T-helper 2 cell (primary cell): Measurements from ENCODE around the gene PLA2G4D.

ENCODE experiments used
- DNase-seq, 5 experiments: peaks; one replicate each; pipeline versions ENCODE4 v3.0.0 to v3.0.0-alpha.2; 2012 to 2022
- total RNA-seq, 2 donors: gene quantifications; one replicate each; lab custom pipeline; 2026; lab: John Stamatoyannopoulos, UW

The PLA2G4D gene
- 0 to 0.31 reads per million in 2 donors for total RNA-seq

DNA sequence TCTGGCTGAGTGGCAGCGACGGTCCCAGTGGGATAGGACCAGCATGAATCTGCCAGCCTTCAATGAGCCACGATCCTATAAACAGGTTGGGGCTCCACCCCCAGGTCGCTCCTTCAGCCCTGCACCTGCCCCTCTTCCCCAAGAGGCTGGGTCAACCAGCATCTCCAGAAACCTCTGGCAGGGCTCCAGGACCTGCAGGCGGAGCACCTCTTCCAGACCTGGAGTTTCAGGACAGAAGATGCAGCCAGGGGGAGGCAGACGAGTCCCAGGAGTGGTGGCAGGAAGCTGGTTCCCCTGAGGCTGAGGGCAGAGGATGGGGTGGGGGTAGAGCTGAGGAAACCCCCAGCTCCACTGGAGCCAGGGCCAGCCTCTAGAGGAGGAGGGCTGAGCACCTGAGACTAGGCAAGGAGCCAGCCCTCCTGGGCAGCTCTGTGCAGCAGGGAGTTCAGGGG, at the start of gene PLA2G4D:
Gene PLA2G4D (minus strand): TSS at position 51 of the 452 bp plus-strand sequence. CDS start 103 bp downstream, outside the sequence.
- DNase-seq = no peak

DNA sequence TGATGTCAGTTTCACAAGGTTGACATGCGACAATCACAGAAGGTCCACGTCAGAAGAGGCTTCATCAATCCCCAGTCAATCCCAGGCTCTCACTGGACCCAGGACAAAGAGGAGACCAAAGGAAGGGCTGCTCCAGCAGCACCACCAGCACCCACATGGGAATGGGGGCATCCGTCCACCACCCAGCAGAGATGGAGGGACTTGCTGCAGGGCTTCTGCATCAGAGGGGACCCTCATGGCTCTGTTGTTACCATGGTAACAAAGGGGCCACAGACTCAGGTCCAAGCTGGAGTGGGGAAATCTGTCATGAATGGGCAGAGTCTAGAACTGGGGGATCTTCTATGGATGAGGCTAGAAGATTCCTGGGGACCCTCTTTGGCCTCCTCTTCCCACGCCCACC, 49.0 kb upstream of the PLA2G4D start:
- DNase-seq = no peak

DNA sequence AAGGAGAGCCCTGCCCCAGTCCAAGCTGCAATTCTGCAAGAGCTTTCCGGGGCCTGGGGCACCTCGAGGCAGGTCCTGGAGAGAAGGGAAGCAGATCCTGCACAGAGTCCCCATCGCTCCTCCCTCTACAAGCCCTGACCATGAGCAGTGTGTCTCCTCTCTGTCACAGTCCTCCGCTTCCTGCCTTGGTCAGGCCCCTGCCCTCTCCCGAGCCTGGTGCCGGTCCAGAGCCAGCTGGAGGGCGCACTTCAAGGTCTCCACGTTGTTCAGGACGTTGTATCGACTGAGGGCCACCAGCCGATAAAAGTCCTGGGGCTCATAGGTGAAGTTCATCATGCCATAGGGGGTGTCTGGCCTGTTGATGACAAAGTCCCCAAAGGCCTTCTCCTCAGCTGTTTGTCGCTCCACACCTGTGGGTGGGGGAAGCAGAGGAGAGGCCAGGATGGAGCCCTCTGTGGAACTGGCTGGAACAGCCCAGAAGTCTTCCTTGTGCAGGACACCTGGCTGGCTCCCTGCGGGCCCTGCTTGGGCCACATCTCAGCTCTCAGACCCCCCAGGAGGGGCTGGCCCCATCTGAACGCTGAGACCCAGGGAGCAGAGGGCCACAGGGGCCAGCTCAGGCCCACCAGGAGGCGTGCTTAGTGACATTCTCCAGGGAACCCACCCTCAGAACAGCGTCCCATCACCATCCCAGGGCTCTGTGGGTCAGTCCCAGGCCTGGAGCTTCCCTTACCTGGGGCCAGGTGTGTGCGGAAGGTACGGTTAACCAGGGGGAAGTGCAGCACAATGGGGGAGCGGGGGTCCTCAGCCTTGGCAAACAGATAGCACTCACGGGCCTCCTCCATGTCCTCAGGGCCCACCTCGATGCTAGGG, 47.7 kb upstream of the PLA2G4D start:
- no peak for DNase-seq

DNA sequence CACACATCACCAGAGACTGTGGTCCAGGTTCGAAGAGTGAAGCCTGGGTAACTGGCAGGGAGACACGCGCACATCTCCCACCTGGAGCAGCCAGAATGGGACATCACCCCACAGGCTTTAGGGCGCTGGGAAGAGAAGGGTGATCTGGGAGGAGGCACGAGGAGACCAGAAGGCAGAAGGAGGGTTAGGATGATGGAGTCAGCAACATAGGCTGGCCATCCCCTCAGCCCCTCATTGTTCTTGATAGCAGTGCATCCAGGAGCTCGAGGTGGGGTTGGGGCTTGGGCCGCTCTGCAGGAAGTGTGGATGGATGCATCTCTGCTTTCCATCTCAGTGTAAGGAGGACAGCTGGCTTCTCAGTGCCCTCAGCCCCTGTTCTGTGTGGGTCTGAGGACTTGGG, 46.9 kb upstream of the PLA2G4D start:
- DNase-seq = no peak

DNA sequence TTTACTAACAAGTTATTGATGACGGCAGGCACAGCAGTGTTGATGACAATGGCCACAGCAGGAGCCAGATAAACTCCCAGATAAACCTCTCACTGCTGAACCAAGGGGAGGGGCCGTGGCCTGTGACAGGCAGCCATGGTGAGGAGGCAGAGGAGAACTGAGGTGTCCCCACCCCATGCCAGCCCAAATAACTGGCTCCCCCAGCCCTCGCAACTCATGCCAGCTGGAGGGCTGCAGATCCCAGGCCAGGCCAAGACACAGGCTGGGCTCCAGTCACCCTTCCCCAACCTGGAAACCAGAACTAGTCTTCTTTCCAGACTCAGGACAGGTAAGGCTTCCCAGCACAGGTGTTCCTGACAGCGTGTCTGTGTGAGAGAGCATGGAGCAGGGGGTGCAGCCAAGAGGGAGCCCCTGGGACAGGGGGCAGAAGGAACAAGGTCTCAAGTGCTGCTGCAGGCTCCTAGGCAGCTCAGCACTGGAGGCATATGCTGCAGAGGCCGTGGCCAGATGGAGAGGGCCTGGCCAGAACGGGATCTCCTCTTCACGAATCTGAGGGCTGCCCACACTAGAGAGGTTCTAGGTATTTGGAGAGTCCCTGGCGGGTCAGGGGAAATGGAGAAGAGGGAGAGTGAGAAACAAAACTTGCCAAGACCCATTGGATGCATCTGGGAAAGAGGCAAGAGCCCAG, 46.2 kb upstream of the PLA2G4D start:
- no peak for DNase-seq

DNA sequence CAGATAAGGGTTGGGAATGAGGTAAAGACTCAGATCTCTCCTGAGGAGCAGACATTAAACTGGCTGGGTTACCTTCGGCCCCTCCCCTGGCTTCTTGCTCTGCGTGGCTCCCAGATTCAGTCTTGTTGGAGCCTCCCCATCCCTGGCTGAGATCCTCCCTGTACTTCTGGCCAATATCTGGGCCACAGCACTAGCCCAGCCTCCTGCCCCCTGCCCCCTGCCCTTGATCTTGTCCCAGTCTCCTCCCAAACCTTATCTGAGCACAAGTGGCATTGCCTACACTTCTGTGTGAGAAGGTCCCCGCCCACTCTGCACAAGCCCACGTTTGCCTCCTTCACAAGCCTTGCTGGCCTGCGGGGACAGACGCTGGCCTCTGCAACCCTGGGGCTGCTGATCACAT, 45.2 kb upstream of the PLA2G4D start:
- no peak for DNase-seq

GRCh38 chr15:42138968-42139386, 44.6 kb upstream of the PLA2G4D start:
- no peak for DNase-seq

DNA sequence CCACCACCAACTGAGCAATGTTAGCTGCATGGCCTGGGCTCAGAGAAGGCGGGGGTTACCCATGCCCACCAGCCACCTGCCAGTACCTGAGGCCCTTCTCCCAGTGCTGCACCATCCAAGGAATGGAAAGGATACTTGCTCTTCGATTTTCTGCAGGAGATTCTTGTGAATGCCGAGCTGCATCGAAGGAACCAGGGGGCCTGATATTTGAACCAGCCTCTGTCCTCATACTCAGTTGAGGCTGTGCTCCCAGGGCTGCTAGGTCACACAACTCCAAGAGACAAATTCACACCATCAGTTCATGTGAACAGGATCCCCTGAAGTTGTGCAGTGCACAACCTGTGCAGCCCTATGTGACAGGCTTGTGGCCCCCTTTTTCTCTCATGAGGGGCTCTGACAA, 44.0 kb upstream of the PLA2G4D start:
- DNase-seq = no peak

DNA sequence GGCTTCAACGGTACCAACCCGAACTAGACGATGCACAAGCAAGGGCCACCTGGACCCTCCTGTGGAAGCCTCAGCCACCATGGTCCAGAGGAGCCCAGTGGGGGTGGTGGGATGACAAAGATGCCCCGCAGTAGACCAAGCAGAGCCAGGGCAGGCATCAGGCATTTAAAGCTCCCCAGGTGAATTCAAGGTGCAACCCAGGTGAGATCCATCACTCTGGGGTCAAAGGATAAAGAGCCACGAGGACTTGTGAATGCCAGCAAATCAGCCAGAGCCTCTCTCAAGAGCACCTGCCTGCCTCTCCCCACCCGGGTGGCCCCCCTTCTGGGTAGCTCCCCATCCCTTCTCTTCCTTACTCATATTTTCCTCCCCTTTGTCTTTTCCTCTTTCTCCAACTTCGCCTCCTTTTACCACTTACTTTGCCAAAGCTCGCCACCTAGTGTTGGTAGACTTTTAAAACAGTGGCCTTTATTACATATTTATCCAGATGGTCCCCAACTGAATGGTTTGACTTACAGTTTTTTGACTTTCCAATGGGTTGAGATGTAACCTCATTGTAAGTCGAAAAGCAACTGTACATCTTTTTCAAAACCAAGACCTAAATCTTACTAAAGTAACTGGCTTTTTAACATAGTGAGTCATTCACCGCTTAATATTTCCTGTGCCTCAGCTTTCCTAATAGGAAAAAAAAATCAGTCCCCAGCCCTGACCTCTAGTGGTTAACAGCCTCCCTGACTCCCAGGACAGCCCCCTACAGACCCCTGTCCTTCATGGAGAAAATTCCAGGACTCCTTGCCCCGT, 43.3 kb upstream of the PLA2G4D start:
- DNase-seq = peak in 1 of 5 experiments; percentile 24

DNA sequence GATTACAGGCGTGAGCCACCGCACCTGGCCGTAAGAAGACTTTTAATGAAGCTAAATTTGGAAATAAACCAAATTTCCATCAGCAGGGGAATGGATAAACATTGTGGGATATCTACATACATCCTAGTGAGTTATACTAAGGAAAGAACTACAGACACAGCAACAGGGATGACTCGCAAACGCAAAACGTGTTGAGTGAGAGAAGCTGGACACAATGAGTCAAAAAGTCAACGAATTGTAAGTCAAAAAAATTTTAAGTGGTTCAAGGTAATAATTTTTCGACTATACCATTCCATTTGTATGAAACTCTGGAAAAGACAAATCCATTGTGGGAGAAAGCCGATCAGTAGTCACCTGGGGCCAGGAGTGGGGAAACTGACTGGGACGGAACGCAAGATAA, 42.2 kb upstream of the PLA2G4D start:
- DNase-seq = no peak

DNA sequence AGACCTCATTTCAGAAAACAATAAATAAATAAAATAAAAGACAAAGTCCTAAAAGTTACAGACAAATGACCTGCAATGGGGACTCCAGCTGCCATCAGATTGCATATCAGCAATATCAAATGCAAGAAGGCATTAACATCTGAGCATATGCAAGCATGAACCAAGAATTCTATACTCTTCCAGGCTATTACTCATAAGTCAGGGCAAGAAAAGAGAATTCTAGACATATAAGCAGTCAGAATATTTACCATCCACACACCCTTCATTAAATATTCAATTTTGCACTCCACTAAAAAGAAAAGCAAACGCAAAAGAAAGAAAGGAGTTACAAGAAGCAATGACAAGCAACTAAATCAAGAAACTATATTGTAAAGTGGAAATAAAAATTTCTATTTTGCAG, 41.0 kb upstream of the PLA2G4D start:
- no peak for DNase-seq

DNA sequence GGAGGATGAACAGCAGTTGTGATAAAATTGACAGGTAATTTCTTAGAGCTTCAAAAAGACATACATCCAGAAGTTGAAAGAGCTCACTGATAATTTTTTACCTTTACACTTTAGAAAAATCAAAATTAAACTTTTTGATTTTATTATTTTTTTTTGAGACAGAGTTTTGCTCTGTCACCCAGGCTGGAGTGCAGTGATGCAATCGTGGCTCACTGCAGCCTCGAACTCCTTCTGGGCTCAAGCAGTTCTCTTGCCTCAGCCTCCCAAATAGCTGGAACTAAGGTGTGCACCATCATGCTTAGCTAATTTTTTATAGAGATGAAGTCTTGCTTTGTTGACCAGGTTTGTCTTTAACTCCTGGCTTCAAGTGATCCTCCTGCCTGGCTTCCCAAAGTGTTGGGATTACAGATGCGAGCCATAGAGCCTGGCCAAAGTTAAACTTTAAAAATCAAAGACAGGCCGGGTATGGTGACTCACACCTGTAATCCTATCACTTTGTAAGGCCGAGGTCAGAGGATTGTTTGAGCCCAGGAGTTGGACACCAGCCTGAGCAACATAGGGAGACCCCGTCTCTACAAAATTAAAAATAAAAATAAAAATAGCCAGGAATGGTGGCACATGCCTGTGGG, 40.4 kb upstream of the PLA2G4D start:
- DNase-seq = no peak

GRCh38 chr15:42133886-42134502, 39.6 kb upstream of the PLA2G4D start:
- DNase-seq = peak in 3 of 5 experiments; percentile 19 to 62 (median 34)

- DNase-seq = no peak
These were observed 39.0 kb upstream of the PLA2G4D start for GRCh38 chr15:42133356-42133755.

DNA sequence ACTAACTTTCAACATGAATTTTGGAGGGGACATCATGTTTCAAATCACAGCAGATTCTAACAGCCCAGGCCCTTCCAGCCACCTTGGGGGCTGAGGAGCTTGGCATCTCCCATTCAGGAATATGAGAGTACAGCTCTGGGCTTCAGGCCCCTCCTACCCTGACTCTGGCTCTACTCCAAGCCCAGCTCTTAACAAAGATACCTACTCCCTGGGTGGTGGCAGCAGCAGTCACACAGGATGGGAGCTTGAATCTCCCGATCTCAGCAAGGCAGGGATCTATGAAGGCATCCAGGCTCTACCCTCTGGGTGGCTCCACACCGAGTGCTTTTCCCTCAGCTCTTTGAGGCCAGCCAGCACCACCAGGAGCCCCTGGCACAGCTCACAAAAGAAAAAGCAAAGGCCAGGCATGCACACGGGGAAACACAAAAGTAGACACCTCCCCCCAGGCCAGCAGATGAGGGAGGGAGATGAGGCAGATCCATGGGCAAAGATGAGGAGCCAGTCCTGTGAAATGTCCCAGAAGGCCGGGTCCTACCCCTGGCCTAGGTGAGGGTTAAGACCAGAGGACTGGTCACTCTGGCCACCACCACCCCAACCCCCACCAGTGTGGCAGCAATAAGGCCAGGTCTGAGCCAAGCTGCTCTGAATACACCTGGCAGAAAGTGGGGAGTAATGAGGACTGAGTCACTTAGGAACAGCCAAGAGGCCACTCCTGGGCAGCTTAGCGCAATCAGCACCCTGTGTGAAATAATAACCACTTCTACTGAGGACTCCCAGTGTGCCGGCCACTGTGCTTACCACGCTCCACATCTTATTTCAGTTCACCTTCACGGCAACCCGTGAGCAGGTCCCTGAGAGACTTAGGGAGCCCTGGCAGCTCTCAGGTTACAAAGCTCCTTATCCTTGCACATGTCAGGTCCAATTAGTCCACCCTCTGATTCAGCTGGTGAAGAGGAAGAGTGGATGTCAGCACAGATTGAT, 37.8 kb upstream of the PLA2G4D start:
- DNase-seq = no peak

DNA sequence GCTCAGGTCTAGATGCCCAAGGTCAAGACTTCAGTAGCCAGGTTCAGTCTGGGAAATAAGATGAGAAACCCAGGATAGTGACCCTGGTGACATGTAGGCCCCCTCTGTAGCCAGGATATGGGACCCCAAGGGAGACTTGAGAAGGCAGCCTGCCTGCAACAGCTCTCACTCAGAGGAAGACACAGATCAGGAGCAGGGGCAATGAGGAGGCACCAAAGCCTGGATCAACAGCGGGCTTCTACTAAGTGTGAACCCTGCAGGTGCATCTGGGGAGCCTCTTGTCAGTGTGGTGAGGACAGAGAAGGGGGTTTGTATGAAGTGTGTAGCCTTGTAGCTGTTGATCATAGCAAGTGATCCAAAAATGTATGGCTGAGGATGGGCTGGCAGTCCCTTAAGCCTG, 36.6 kb upstream of the PLA2G4D start:
- no peak for DNase-seq

GRCh38 chr15:42130246-42130986, 36.1 kb upstream of the PLA2G4D start:
- DNase-seq = no peak

- DNase-seq = no peak
These were observed 35.0 kb upstream of the PLA2G4D start for GRCh38 chr15:42129364-42129763.

DNA sequence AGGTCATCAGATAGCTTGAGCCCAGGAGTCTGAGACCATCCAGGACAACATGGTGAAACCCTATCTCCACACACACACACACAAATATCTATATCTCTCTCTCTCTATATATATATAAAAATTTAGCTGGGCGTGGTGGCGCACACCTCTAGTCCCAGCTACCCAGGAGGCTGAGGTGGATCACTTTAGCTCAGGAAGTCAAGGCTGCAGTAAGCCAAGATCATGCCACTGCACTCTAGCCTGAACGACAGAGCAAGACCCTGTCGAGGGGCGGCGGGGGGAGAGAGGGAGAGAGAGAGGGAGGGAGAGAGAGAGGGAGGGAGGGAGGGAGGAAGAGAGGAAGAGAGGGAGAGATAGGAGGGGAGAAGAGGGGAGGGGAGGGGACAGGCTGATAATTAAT, 34.1 kb upstream of the PLA2G4D start:
- DNase-seq = no peak

DNA sequence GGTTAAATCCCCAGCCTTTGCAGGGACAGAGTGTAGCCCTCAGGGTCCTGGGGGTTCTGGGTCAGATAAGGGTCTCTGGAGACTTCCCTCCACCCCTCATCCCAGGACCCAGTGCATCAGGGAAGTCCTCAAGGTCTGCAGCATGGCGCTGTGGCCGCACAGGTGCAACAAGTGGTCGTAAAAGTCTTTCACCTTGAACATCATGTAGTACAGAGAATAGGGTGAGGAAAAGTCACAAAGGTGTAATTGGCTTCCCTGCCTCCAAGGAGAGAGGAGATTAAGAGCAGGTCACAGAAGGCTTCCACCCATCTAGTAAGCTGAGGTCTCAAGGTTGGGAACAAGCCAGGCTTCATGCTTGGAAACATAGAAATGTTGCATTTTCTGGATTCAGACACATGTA, 29.2 kb upstream of the PLA2G4D start:
- DNase-seq = no peak
